Gastroesophageal sphincter (tissue), 3 donors: Measurements from ENCODE around the gene ARHGAP6.

Experiments
- EP300 ChIP-seq: sonication (generic); formaldehyde crosslinking; IDR thresholded peaks from one replicate; pipeline ENCODE4 v1.6.1; 2017; ENCODE audit warnings: antibody characterized with exemption, mild to moderate bottlenecking
- POLR2A ChIP-seq, 2 donors: fragments of 450-650 bp; IDR thresholded peaks; one replicate each; pipeline ENCODE4 v1.6.1; 2017; ENCODE audit warnings: antibody characterized with exemption in 2 of 2, mild to moderate bottlenecking in 2 of 2, moderate library complexity in 1 of 2
- TF ChIP-seq, protein P1 (sequence below), 4 experiments: fragments of 200-600 bp in 2 of 4; fragments of 450-650 bp in 2 of 4; sonication (generic) in 1 of 4; IDR thresholded peaks; one replicate each; pipeline ENCODE4 v1.5.1; 2017 to 2019; ENCODE audit warnings: antibody characterized with exemption in 4 of 4, mild to moderate bottlenecking in 2 of 4, moderate library complexity in 2 of 4

DNA sequence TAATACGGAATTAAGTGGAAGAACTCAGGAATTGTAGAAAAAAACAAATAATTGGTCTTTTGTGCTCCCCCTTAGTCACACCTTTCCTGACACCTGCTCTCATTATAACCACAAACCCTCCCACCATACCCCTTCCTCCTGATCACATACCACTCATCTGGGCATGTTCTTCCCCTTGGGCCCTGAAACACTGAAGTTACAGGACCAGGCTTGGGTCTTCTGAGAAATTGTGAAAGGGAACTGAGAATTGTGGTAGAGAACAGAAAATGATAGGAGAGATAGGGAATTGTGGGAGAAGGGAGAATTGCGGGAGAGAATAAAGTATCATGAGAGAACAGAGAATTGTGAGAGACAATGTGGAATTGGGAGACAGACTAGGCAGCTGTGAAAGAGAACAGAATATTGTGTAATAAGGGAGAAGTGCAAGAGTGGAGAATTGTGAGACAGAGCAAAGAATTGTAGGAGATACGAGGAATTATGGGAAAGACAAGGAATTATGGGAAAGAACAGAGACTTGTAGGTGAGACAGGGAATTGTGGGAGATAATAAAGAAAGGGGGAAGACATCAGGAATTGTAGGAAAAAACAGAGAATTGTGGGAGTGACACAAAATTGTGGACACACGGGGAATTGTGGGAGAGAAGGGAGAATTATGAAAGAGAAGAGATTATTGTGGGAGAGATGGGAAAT is 557.3 kb downstream of the ARHGAP6 start:
- TF ChIP-seq, protein P1, sequence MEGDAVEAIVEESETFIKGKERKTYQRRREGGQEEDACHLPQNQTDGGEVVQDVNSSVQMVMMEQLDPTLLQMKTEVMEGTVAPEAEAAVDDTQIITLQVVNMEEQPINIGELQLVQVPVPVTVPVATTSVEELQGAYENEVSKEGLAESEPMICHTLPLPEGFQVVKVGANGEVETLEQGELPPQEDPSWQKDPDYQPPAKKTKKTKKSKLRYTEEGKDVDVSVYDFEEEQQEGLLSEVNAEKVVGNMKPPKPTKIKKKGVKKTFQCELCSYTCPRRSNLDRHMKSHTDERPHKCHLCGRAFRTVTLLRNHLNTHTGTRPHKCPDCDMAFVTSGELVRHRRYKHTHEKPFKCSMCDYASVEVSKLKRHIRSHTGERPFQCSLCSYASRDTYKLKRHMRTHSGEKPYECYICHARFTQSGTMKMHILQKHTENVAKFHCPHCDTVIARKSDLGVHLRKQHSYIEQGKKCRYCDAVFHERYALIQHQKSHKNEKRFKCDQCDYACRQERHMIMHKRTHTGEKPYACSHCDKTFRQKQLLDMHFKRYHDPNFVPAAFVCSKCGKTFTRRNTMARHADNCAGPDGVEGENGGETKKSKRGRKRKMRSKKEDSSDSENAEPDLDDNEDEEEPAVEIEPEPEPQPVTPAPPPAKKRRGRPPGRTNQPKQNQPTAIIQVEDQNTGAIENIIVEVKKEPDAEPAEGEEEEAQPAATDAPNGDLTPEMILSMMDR (IDR thresholded peaks at IDR 0.05): no peak
- TF ChIP-seq EP300 (no peak), POLR2A (IDR thresholded peaks at IDR 0.05) (no peak)
